ENCODE data around the gene HOXC9. TPM values are rescaled to one million over a fixed set of nuclear protein-coding genes. Genes with fewer than 3 reads are reported as not detected.

HOXC9 gene
- total and polyA plus RNA-seq, 2 of the 8 experiments (the other 6 are each of a cell fraction or from before 2014, with no cell fraction given): not detected

- H3K27me3 ChIP-seq (replicated peaks in 1 of 4; ENCODE audit: control insufficient read depth in 3 of 4, extremely low read depth in 1 of 4, insufficient read depth in 3 of 4, low read length in 3 of 4): peaks cover 96 to 100% (median 99%) of the 10 kb centered on the region in 4 experiments
- no peak overlapping the region for H4K91ac ChIP-seq (replicated peaks; ENCODE audit: insufficient read length, low read length)
- H3K23me2 ChIP-seq (ENCODE audit: low read depth, low read length): no peaks in the 10 kb centered on the region
- H4K8ac ChIP-seq (ENCODE audit: extremely low read depth, insufficient read depth, low read length): no peak overlapping the region
- H2BK20ac ChIP-seq (ENCODE audit: low read length): no peak overlapping the region
- no peak overlapping the region for H3K23ac ChIP-seq (ENCODE audit: insufficient read length)
- H3K18ac ChIP-seq (ENCODE audit: extremely low read depth, low read length): no peak overlapping the region; the same call in 1 of the 2 replicates
- H3K4me3 ChIP-seq (ENCODE audit: extremely low read depth in 1 of 4, insufficient read depth in 2 of 4, low read depth in 3 of 4, low read length in 4 of 4): no peak overlapping the region
- no peak overlapping the region for H2BK15ac ChIP-seq (ENCODE audit: low read length)
- H2AFZ ChIP-seq (ENCODE audit: low read length): no peak overlapping the region
- no peak overlapping the region for H4K5ac ChIP-seq (ENCODE audit: insufficient read length, low read depth, low read length)
- H4K20me1 ChIP-seq (replicated peaks in 1 of 2; ENCODE audit: control insufficient read depth in 1 of 2, insufficient read depth in 2 of 2, low read length in 2 of 2): peaks cover 12 to 23% of the 10 kb centered on the region in 2 experiments
- POLR2A ChIA-PET (ENCODE audit: partially characterized antibody): interaction anchor here (1.0 kb wide), 1 partner anchor 17 kb away, joined by 3 read pairs; no protein-coding TSS in a partner anchor
- no peaks in the 10 kb centered on the region for H3K79me1 ChIP-seq (ENCODE audit: low read depth, low read length)
- H3K56ac ChIP-seq (replicated peaks; ENCODE audit: insufficient read length, low read depth, low read length): no peak overlapping the region
- peaks cover 0 to 7% (median 0%) of the 10 kb centered on the region in 4 experiments; a peak in 1 of 8 replicates for H3K36me3 ChIP-seq (ENCODE audit: control insufficient read depth in 2 of 4, insufficient read depth in 4 of 4, low read length in 3 of 4)
- H3K4me2 ChIP-seq (ENCODE audit: insufficient read depth in 1 of 2, low read depth in 2 of 2, low read length in 2 of 2): no peak overlapping the region
- no peak overlapping the region for H2AK5ac ChIP-seq (ENCODE audit: low read depth, low read length)
- H3K4me1 ChIP-seq (replicated peaks in 1 of 4; ENCODE audit: control insufficient read depth in 3 of 4, insufficient read depth in 4 of 4, low read length in 3 of 4): peaks cover 0 to 5% (median 0%) of the 10 kb centered on the region in 4 experiments; a peak in 4 of 7 replicates
- H3K9me3 ChIP-seq (ENCODE audit: insufficient read depth in 2 of 2, low read depth in 1 of 2, low read length in 1 of 2): no peaks in the 10 kb centered on the region; a peak in 2 of 4 replicates
- H3K79me2 ChIP-seq (ENCODE audit: control insufficient read depth in 1 of 2, insufficient read depth in 2 of 2, low read length in 2 of 2): no peaks in the 10 kb centered on the region
- no peak overlapping the region for H2BK120ac ChIP-seq (replicated peaks; ENCODE audit: low read depth, low read length)
- H3K27ac ChIP-seq (ENCODE audit: low read depth, low read length): no peak overlapping the region
- no peak overlapping the region; the same call in 1 of the 2 replicates for H2BK12ac ChIP-seq (ENCODE audit: low read depth, low read length)
- CTCF ChIA-PET (ENCODE audit: partially characterized antibody): interaction anchor here (0.6 to 20.0 kb wide), 13 partner anchors 9 to 289 kb away, joined by 3 to 339 read pairs (median 3); partner anchors contain the start of genes HOXC10, HOXC4 and SMUG1
- H2BK5ac ChIP-seq (ENCODE audit: low read depth, low read length): no peak overlapping the region
- H3K9ac ChIP-seq (replicated peaks in 1 of 4; ENCODE audit: extremely low read depth in 1 of 4, low read depth in 3 of 4, low read length in 3 of 4): no peak overlapping the region
- FAIRE-seq (no peak), DNase-seq (ENCODE audit: low read depth in 1 of 2, low spot score in 2 of 2) (no peak)
- no peak overlapping the region for H3K4ac ChIP-seq (replicated peaks; ENCODE audit: insufficient read length, low read depth, low read length)
- 45% methylated on average over 6 of the region's 6 CpGs; no CpG with 5 or more reads in 1 of the 2 experiments for WGBS, 2 experiments (ENCODE audit: extremely low coverage in 1 of 2, insufficient coverage in 1 of 2, insufficient read length in 1 of 2, insufficient replicate concordance in 2 of 2, low coverage in 1 of 2, low lambda C conversion rate in 2 of 2, missing lambda C conversion rate in 1 of 2)
- no peak overlapping the region for H3K14ac ChIP-seq (ENCODE audit: insufficient read length)
- no peak for TF ChIP-seq TAF1 (IDR thresholded peaks at IDR 0.05; ENCODE audit: low read depth, low read length)
- no peak for TF ChIP-seq TCF12 (IDR thresholded peaks at IDR 0.05; ENCODE audit: low read depth, low read length)
- no peak for TF ChIP-seq PHF8 (conservative IDR thresholded peaks at IDR 0.05; ENCODE audit: low read depth, low read length)
- TF ChIP-seq KDM5A (IDR thresholded peaks at IDR 0.05; ENCODE audit: low read length): no peak
- TF ChIP-seq POU5F1 (IDR thresholded peaks at IDR 0.05; ENCODE audit: low read depth, low read length): no peak
- TF ChIP-seq, protein P1, sequence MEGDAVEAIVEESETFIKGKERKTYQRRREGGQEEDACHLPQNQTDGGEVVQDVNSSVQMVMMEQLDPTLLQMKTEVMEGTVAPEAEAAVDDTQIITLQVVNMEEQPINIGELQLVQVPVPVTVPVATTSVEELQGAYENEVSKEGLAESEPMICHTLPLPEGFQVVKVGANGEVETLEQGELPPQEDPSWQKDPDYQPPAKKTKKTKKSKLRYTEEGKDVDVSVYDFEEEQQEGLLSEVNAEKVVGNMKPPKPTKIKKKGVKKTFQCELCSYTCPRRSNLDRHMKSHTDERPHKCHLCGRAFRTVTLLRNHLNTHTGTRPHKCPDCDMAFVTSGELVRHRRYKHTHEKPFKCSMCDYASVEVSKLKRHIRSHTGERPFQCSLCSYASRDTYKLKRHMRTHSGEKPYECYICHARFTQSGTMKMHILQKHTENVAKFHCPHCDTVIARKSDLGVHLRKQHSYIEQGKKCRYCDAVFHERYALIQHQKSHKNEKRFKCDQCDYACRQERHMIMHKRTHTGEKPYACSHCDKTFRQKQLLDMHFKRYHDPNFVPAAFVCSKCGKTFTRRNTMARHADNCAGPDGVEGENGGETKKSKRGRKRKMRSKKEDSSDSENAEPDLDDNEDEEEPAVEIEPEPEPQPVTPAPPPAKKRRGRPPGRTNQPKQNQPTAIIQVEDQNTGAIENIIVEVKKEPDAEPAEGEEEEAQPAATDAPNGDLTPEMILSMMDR (IDR thresholded peaks at IDR 0.05; ENCODE audit: control extremely low read depth in 1 of 3, insufficient read depth in 1 of 3, low read depth in 1 of 3, low read length in 3 of 3): no peak
- TF ChIP-seq, protein P2, sequence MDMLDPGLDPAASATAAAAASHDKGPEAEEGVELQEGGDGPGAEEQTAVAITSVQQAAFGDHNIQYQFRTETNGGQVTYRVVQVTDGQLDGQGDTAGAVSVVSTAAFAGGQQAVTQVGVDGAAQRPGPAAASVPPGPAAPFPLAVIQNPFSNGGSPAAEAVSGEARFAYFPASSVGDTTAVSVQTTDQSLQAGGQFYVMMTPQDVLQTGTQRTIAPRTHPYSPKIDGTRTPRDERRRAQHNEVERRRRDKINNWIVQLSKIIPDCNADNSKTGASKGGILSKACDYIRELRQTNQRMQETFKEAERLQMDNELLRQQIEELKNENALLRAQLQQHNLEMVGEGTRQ (IDR thresholded peaks at IDR 0.05; ENCODE audit: low read length): no peak
- no peak for TF ChIP-seq CBX8 (IDR thresholded peaks at IDR 0.05; ENCODE audit: borderline replicate concordance, low read depth, low read length)
- TF ChIP-seq NRF1 (IDR thresholded peaks at IDR 0.05; ENCODE audit: low read depth, low read length): no peak
Measured at GRCh38 chr12:54035568-54036264, 35.8 kb downstream of the HOXC9 start.
